ENCODE results near the gene CSPG4. TPM values are rescaled to one million over a fixed set of nuclear protein-coding genes. Genes with fewer than 3 reads are reported as not detected.
"Not testable (repeated sequence)": the region's sequence is repeated elsewhere in the genome, so short reads cannot be mapped to it uniquely, and the experiment has no call there.

Gene CSPG4
- polyA plus RNA-seq, 1 experiment, result 24.1 TPM

DNA sequence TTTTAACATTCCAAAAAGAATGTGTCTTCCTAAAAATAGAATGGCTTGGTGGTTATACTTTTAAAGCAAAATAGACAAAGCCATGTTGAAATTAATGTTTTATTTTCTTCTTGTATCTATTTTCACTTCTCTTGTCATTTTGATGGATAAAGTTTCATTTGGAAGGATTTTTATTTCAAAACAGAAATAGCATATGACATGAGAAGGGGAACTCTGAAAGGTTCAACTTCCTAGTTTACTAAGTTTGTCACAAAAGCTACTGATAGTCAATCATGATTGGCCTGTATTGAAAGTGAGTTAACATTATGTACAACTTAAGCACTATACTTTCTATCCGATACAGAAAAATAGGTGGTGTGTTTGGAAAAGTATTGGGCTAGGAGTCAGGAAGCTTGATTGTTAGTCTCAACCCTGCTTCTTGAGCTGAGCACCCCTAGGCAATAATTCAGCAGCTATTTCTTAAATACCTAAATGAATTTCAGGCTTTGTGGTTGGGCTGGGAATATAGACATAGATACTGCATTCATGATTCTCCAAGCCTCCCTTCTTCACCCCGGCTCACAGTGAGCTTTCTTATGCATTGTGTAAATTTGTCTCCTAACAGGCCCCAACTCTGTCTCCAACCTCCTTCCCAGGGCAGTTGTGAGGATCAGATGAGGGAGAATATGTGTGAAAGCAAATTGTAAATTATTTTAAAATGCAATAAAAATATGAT, 46.9 kb upstream of the CSPG4 start:
- POLR2A ChIA-PET, result no interaction called here
- TF ChIP-seq, protein P1, sequence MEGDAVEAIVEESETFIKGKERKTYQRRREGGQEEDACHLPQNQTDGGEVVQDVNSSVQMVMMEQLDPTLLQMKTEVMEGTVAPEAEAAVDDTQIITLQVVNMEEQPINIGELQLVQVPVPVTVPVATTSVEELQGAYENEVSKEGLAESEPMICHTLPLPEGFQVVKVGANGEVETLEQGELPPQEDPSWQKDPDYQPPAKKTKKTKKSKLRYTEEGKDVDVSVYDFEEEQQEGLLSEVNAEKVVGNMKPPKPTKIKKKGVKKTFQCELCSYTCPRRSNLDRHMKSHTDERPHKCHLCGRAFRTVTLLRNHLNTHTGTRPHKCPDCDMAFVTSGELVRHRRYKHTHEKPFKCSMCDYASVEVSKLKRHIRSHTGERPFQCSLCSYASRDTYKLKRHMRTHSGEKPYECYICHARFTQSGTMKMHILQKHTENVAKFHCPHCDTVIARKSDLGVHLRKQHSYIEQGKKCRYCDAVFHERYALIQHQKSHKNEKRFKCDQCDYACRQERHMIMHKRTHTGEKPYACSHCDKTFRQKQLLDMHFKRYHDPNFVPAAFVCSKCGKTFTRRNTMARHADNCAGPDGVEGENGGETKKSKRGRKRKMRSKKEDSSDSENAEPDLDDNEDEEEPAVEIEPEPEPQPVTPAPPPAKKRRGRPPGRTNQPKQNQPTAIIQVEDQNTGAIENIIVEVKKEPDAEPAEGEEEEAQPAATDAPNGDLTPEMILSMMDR (IDR thresholded peaks at IDR 0.05; ENCODE audit: insufficient read depth, low read depth, low read length), result no peak
- no peaks in the 10 kb centered on the region for H3K27me3 ChIP-seq (ENCODE audit: control insufficient read depth, insufficient read depth, low read length)
- no peak overlapping the region for H3K4me3 ChIP-seq (ENCODE audit: low read depth, low read length)
- no peak for DNase-seq (ENCODE audit: low read depth)
- H3K36me3 ChIP-seq (ENCODE audit: control insufficient read depth, insufficient read depth, low read length), result no peaks in the 10 kb centered on the region
- CTCF ChIA-PET, result interaction anchor here (0.9 to 1.8 kb wide), 4 partner anchors 8 to 65 kb away, joined by 3 to 5 read pairs (median 3); no protein-coding TSS in a partner anchor

GRCh38 chr15:75758071-75758872, 45.6 kb upstream of the CSPG4 start:
- POLR2A ChIA-PET, result no interaction called here
- no peaks in the 10 kb centered on the region for H3K27me3 ChIP-seq (ENCODE audit: control insufficient read depth, insufficient read depth, low read length)
- DNase-seq (ENCODE audit: low read depth), result no peak
- H3K36me3 ChIP-seq (ENCODE audit: control insufficient read depth, insufficient read depth, low read length), result no peaks in the 10 kb centered on the region
- CTCF ChIA-PET, result interaction anchor here (0.9 to 2.1 kb wide), 4 partner anchors 9 to 65 kb away, joined by 3 to 8 read pairs (median 5); no protein-coding TSS in a partner anchor
- H3K4me3 ChIP-seq (ENCODE audit: low read depth, low read length), result peak overlapping the region; percentile 59
- TF ChIP-seq, protein P1 (IDR thresholded peaks at IDR 0.05; ENCODE audit: insufficient read depth, low read depth, low read length), result peak; percentile 62

DNA sequence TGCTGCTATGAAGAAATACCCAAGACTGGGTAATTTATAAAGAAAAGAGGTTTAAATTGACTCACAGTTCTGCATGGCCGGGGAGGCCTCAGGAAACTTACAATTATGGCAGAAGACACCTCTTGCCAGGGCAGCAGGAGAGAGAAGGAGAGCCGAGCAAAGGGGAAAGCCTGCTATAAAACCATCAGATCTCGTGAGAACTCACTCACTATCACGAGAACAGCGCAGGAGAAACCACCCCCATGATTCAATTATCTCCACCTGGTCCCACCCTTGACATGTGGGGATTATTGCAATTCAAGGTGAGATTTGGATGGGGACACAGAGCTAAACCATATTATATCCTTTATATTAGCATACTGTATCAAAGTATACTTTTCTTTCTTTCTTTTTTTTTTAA, 42.2 kb upstream of the CSPG4 start:
- POLR2A ChIA-PET; CTCF ChIA-PET; H3K4me3 ChIP-seq (ENCODE audit: low read depth, low read length); DNase-seq (ENCODE audit: low read depth); H3K27me3 ChIP-seq (ENCODE audit: control insufficient read depth, insufficient read depth, low read length); H3K36me3 ChIP-seq (ENCODE audit: control insufficient read depth, insufficient read depth, low read length): not testable (repeated sequence)

- Histone ChIP-seq H3K4me3 (ENCODE audit: low read depth, low read length) (no peak overlapping the region), H3K27me3 (ENCODE audit: control insufficient read depth, insufficient read depth, low read length) (no peaks in the 10 kb centered on the region), H3K36me3 (ENCODE audit: control insufficient read depth, insufficient read depth, low read length) (no peaks in the 10 kb centered on the region)
- ChIA-PET CTCF (no interaction called here), POLR2A (no interaction called here)
- DNase-seq (ENCODE audit: low read depth), result no peak
- TF ChIP-seq, protein P1 (IDR thresholded peaks at IDR 0.05; ENCODE audit: insufficient read depth, low read depth, low read length), result no peak
These were observed 40.5 kb upstream of the CSPG4 start for GRCh38 chr15:75753145-75753544.

DNA sequence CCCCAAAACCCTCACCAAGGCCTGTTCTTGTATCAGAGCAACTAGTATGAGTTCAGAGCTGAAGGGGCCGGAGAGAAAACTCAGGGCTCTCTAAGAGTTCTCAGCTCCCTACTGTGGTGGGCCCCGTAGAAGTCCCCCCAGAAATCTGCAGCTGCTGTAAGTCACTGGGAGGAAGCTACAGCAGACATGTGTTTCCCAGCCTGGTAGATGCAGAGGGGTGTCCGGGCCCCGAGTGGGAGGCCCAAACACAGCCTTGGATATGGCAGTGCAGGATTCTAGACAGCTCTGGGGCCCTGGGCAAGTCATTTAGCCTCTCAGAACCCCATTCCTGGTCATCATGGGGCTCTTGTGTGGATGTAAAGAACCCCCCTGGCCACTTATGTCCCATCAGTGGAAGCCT, 39.2 kb upstream of the CSPG4 start:
- TF ChIP-seq, protein P1 (IDR thresholded peaks at IDR 0.05; ENCODE audit: insufficient read depth, low read depth, low read length), result no peak
- Histone ChIP-seq H3K4me3 (ENCODE audit: low read depth, low read length) (no peak overlapping the region), H3K36me3 (ENCODE audit: control insufficient read depth, insufficient read depth, low read length) (no peaks in the 10 kb centered on the region), H3K27me3 (ENCODE audit: control insufficient read depth, insufficient read depth, low read length) (no peaks in the 10 kb centered on the region)
- DNase-seq (ENCODE audit: low read depth), result no peak
- ChIA-PET POLR2A (no interaction called here), CTCF (interaction anchor here (1.2 kb wide), 1 partner anchor 19 kb away, joined by 3 read pairs; no protein-coding TSS in a partner anchor)

All from BJ (cell line).